HAP-1 (cell line): ENCODE data around the gene POLA2.

Experiments
- DNase-seq, 2 experiments: peaks; one replicate each; pipeline ENCODE4 v3.0.0-alpha.2; 2016 to 2020; ENCODE audit warnings: low spot score in 2 of 2
- H3K27me3 ChIP-seq: fragments of 250-450 bp; sonication (Bioruptor Pico); 2 replicates; pipeline ENCODE4 v1.5.1; 2020; ENCODE audit warnings: low read depth, mild to moderate bottlenecking, moderate library complexity
- H3K36me3 ChIP-seq: fragments of 250-450 bp; sonication (Bioruptor Pico); replicated peaks from 2 replicates; pipeline ENCODE4 v1.5.1; 2020; ENCODE audit warnings: mild to moderate bottlenecking
- H3K4me1 ChIP-seq: fragments of 250-450 bp; sonication (Bioruptor Pico); 2 replicates; pipeline ENCODE4 v1.5.1; 2020; ENCODE audit warnings: mild to moderate bottlenecking
- H3K4me3 ChIP-seq: fragments of 250-450 bp; sonication (Bioruptor Pico); 2 replicates; pipeline ENCODE4 v1.5.1; 2020; ENCODE audit warnings: mild to moderate bottlenecking, moderate library complexity
- H3K9me3 ChIP-seq: fragments of 250-450 bp; sonication (Bioruptor Pico); 2 replicates; pipeline ENCODE4 v1.5.1; 2020; ENCODE audit warnings: mild to moderate bottlenecking, moderate library complexity
- in situ Hi-C: fragments of 300-500 bp; cut with MboI; formaldehyde crosslinking; loops from 3 replicates; pipeline ENCODE4 v1.14.3; 2020; ENCODE audit warnings: low sequenced_read_pairs, inconsistent platforms, mixed read lengths

The POLA2 gene

GRCh38 chr11:65279741-65280440, 18.1 kb downstream of the POLA2 start:
- no peak for DNase-seq
- Histone ChIP-seq H3K4me1 (no peaks in the 10 kb centered on the region), H3K27me3 (no peaks in the 10 kb centered on the region), H3K4me3 (no peak overlapping the region), H3K9me3 (no peaks in the 10 kb centered on the region), H3K36me3 (peaks cover 93% of the 10 kb centered on the region)
- in situ Hi-C loops, result no loop called here

DNA sequence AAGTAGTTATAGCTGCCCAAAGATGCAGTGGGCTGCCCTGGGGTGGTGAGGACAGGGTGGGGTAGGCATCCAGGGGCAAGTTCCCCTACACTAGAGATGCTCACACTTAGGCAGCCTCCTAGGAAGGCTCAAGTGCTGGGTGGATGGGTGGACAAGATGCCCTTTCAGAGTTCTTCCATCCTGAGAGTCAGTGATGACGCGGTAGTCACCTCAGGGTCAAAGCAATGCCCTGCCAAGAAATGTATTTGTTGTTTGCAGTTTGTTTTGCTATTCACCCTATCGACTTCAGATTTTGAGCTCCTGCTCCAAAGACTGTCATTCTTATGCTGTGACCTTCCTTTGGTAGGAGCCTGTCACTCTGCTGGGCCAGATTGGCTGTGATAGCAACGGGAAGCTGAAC, 18.9 kb downstream of the POLA2 start:
- Histone ChIP-seq H3K27me3 (no peaks in the 10 kb centered on the region), H3K4me3 (no peak overlapping the region), H3K4me1 (no peaks in the 10 kb centered on the region), H3K36me3 (peaks cover 95% of the 10 kb centered on the region), H3K9me3 (no peaks in the 10 kb centered on the region)
- no peak for DNase-seq
- in situ Hi-C loops, result no loop called here

GRCh38 chr11:65286686-65287085, 24.9 kb downstream of the POLA2 start:
- in situ Hi-C loops, result no loop called here
- no peaks in the 10 kb centered on the region for H3K27me3 ChIP-seq
- DNase-seq, result no peak
- peaks cover 92% of the 10 kb centered on the region for H3K36me3 ChIP-seq
- H3K9me3 ChIP-seq, result no peaks in the 10 kb centered on the region
- no peaks in the 10 kb centered on the region for H3K4me1 ChIP-seq
- H3K4me3 ChIP-seq, result no peak overlapping the region

DNA sequence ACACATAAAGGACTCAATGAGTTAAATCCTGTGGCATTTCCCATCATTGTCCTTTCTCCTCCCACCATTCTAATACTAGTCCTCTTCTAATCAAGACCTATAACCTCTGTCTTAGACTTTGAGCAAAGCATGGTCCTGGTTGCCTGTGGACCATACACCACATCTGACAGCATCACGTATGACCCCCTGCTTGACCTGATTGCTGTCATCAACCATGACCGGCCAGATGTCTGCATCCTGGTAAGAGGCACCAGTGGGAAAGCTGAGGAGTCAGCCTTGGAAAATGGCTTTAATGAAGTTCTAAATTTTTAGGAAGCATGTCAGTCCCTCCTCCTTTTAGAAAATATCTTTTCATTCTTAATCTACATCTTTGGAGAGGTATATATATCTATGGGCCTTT, 25.8 kb downstream of the POLA2 start:
- Histone ChIP-seq H3K36me3 (peaks cover 92% of the 10 kb centered on the region), H3K27me3 (no peaks in the 10 kb centered on the region), H3K4me3 (no peak overlapping the region), H3K4me1 (no peaks in the 10 kb centered on the region), H3K9me3 (no peaks in the 10 kb centered on the region)
- in situ Hi-C loops, result no loop called here
- DNase-seq, result no peak

GRCh38 chr11:65288706-65289536, 27.2 kb downstream of the POLA2 start:
- no peak overlapping the region for H3K4me3 ChIP-seq
- no peaks in the 10 kb centered on the region for H3K9me3 ChIP-seq
- no peaks in the 10 kb centered on the region for H3K4me1 ChIP-seq
- H3K27me3 ChIP-seq, result no peaks in the 10 kb centered on the region
- H3K36me3 ChIP-seq, result peaks cover 92% of the 10 kb centered on the region
- no peak for DNase-seq
- in situ Hi-C loops, result no loop called here

GRCh38 chr11:65290448-65291165, 28.8 kb downstream of the POLA2 start:
- no peaks in the 10 kb centered on the region for H3K27me3 ChIP-seq
- in situ Hi-C loops, result no loop called here
- no peak overlapping the region for H3K4me3 ChIP-seq
- H3K4me1 ChIP-seq, result no peaks in the 10 kb centered on the region
- no peak for DNase-seq
- peaks cover 95% of the 10 kb centered on the region for H3K36me3 ChIP-seq
- no peaks in the 10 kb centered on the region for H3K9me3 ChIP-seq

- DNase-seq, result no peak
- H3K9me3 ChIP-seq, result no peaks in the 10 kb centered on the region
- in situ Hi-C loops, result no loop called here
- H3K4me3 ChIP-seq, result no peak overlapping the region
- no peaks in the 10 kb centered on the region for H3K4me1 ChIP-seq
- H3K36me3 ChIP-seq, result peaks cover 97% of the 10 kb centered on the region
- no peaks in the 10 kb centered on the region for H3K27me3 ChIP-seq
Measured at GRCh38 chr11:65291613-65292012, 29.9 kb downstream of the POLA2 start.

DNA sequence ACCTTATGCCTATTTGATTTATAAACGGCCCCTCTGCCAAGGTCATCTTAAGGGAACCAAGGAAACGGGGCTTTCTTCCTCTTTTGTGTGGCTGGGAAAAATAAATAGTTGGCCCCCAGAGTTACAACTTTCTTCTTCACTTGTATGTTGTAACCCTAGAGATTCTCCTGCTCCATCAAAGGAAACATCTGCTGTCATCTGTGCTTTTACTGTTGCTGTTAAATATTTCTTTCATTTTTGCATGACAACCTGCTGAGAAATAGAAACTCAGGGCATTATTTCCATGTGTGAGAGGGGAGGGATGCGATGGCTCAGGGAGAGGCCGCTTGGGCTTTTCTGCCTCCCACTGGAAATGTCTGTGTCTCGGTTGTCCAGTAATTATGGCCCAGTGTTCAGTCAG, 31.1 kb downstream of the POLA2 start:
- in situ Hi-C loops, result no loop called here
- Histone ChIP-seq H3K9me3 (no peaks in the 10 kb centered on the region), H3K4me1 (no peaks in the 10 kb centered on the region), H3K4me3 (no peak overlapping the region), H3K27me3 (no peaks in the 10 kb centered on the region), H3K36me3 (peaks cover 97% of the 10 kb centered on the region)
- DNase-seq, result no peak

GRCh38 chr11:65293909-65294381, 32.2 kb downstream of the POLA2 start:
- no peaks in the 10 kb centered on the region for H3K27me3 ChIP-seq
- no peak overlapping the region for H3K4me3 ChIP-seq
- peaks cover 99% of the 10 kb centered on the region for H3K36me3 ChIP-seq
- no peaks in the 10 kb centered on the region for H3K9me3 ChIP-seq
- H3K4me1 ChIP-seq, result no peaks in the 10 kb centered on the region
- in situ Hi-C loops, result no loop called here
- no peak for DNase-seq

DNA sequence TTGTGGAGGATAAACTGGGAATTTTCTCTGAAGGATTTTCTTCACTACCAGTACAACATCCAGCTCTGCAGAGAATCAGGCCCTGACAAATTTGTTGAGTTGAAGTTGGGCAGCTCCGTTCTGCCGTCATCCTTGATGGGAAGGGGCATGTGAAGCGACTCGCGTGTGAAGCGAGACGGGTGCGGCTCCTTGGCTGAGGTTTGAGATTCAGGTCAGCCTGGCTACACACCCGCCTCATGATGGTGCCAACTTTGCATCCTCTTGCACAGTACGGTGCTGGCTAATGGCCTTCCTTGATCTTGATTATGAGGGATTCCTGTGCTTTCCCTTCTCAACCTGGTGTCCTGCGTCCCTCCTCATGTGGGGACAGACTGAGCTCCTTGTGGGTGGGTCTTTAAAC, 33.2 kb downstream of the POLA2 start:
- in situ Hi-C loops, result no loop called here
- H3K36me3 ChIP-seq, result peaks cover 96% of the 10 kb centered on the region
- no peaks in the 10 kb centered on the region for H3K4me1 ChIP-seq
- H3K27me3 ChIP-seq, result no peaks in the 10 kb centered on the region
- no peak for DNase-seq
- H3K9me3 ChIP-seq, result no peaks in the 10 kb centered on the region
- H3K4me3 ChIP-seq, result no peak overlapping the region

GRCh38 chr11:65295571-65296341, 34.0 kb downstream of the POLA2 start:
- in situ Hi-C loops, result no loop called here
- peaks cover 94% of the 10 kb centered on the region for H3K36me3 ChIP-seq
- H3K4me3 ChIP-seq, result no peak overlapping the region
- H3K9me3 ChIP-seq, result no peaks in the 10 kb centered on the region
- no peaks in the 10 kb centered on the region for H3K4me1 ChIP-seq
- H3K27me3 ChIP-seq, result no peaks in the 10 kb centered on the region
- DNase-seq, result no peak

- Histone ChIP-seq H3K9me3 (no peaks in the 10 kb centered on the region), H3K27me3 (no peaks in the 10 kb centered on the region), H3K4me3 (no peak overlapping the region), H3K36me3 (peaks cover 88% of the 10 kb centered on the region), H3K4me1 (no peaks in the 10 kb centered on the region)
- in situ Hi-C loops, result no loop called here
- no peak for DNase-seq
Measured at GRCh38 chr11:65297026-65297672, 35.4 kb downstream of the POLA2 start.

DNA sequence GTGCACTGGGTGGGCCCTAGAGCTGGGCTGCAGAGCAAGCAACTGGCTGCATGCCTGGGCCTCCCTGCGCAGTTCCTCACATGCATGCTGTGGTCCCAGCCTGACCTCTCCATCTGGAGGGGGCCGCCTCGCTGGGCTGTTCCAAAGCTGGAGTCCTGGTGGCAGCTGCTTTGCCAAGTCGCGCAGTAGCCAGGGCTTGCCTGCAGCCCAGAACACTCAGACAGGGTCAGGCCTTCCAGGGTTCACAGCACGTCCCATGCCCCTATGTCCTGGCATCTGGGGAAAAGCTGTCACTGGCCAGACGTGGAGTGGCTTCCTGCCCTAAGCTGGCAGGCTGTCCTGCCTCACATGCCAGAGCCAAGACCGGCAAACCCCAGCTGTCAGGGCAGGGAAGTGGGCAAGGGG, 36.4 kb downstream of the POLA2 start:
- in situ Hi-C loops, result no loop called here
- no peaks in the 10 kb centered on the region for H3K9me3 ChIP-seq
- no peak overlapping the region for H3K4me3 ChIP-seq
- no peak for DNase-seq
- H3K4me1 ChIP-seq, result no peaks in the 10 kb centered on the region
- H3K36me3 ChIP-seq, result peaks cover 81% of the 10 kb centered on the region
- H3K27me3 ChIP-seq, result no peaks in the 10 kb centered on the region
